Cardiac fibroblast (primary cell): ENCODE measurements around the gene ECHDC1.

ENCODE experiments used
- DNase-seq, 2 donors: peaks; one replicate each; pipeline versions ENCODE4 v3.0.0 to v3.0.0-alpha.2; 2010; ENCODE audit warnings: low read depth in 2 of 2
- H3K4me3 ChIP-seq, 2 donors: replicated peaks in 1 of 2; 1 replicate in 1 of 2; 2 replicates in 1 of 2; pipeline ENCODE4 v1.5.1; 2011; ENCODE audit warnings: low read depth in 2 of 2, low read length in 2 of 2, mild to moderate bottlenecking in 2 of 2, moderate library complexity in 1 of 2
- CTCF ChIP-seq: IDR thresholded peaks from one replicate; pipeline ENCODE4 v1.5.1; 2011; ENCODE audit warnings: low read depth, mild to moderate bottlenecking, low read length, inconsistent platforms

ECHDC1 gene

GRCh38 chr6:127255286-127255685 lies 88.1 kb downstream of the ECHDC1 start:
- no peak overlapping the region for H3K4me3 ChIP-seq
- DNase-seq = no peak
- no peak for TF ChIP-seq CTCF

GRCh38 chr6:127249621-127250020 lies 93.8 kb downstream of the ECHDC1 start:
- H3K4me3 ChIP-seq = no peak overlapping the region
- TF ChIP-seq CTCF = no peak
- no peak for DNase-seq

GRCh38 chr6:127247114-127248096 lies 96.0 kb downstream of the ECHDC1 start:
- DNase-seq = no peak
- no peak for TF ChIP-seq CTCF

GRCh38 chr6:127243501-127243900 lies 99.9 kb downstream of the ECHDC1 start:
- no peak overlapping the region for H3K4me3 ChIP-seq
- no peak for TF ChIP-seq CTCF
- peak; percentile 4 to 54 for DNase-seq

More at GRCh38 chr6:127247114-127248096, 96.0 kb downstream of the ECHDC1 start:
- H3K4me3 ChIP-seq = no peak overlapping the region
